Measurements from ENCODE around the gene GGT1.
"Not testable (repeated sequence)": the region's sequence is repeated elsewhere in the genome, so short reads cannot be mapped to it uniquely, and the experiment has no call there.

The GGT1 gene

GRCh38 chr22:24602847-24603769 is at the start of gene GGT1:
GGT1 (plus strand) TSS chr22:24603193; CDS start chr22:24611082, 7,889 bp downstream.
- not testable (repeated sequence) for DNase-seq

DNA sequence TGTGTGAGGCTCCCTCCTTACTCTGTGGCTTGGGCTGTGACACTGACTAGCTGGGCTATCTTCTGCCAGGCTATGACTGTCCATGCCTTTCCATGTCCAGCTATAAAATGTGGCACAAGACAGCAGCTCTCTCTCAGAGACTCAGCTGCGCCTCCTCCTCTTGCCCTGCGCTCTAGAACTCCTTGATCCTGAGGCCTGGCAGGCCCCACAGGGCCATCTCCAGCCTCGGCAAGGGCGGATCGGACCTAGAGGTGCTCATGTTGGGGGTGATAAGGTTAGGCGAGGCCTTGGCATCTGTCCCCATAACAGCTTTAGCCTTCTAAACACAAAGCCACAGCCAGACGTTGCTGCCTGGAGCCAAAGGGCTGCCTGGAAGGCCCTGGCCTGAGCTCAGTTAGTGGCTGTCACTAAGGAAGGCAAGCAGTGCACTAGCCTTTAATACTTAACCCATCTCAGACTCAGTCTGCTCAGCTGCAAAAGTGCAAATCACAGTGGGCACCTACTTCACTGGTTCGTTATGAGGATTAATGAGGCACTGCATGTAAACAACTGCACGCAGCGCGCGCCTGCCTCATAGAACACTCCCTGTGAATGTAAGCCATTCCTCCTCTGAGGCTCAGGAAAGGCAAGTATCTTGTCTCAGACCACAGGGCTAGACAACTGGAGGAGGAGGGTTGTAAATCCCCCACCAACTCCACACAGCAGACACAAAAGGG is 49.2 kb upstream of the GGT1 start:
- no peak for DNase-seq

DNA sequence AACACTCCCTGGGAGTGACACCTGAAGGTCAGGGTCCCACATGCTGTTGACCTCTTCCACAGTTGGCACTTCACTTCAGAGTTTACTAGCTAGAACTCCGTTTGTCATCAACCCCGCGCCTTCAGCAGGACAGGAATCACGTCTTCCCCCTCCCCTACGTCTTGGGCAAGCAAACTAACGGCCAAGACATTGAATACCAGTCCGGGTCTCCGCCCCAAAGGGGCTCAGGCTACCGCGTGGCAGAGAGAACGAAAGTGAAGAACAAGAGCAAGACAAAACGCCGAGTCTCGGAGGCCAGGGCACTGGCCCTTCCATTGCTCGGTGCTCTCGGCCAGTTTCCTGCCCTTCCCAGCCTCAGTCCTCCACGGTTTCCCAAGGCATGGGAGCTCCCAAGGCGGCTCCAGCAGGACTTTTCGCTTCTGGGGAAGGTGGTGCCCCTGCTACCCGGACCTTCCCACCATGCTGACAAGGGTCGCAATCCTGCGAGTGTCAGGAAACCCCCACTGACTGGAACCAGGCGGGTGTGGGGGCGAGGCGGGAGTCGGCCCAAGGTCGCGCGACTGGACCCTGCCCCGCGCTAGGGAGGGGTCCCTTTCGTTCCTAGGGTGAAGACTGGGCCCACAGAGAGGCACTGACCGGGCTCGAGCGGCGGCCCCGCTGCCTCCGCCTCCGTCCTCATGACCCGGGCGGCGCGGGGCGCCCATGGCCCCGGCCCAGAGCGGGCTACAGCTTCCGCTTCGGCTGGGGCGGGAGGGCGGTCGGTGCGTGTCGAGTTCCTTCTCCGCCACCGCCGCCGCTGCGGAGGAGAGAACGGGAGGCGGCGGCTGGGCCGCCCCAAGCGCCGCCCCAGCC is 48.5 kb upstream of the GGT1 start, which contains the start of gene GUCD1:
GUCD1 (minus strand) TSS at position 826 of the 852 bp plus-strand sequence; CDS start at position 679, 147 bp downstream.
- DNase-seq = peak; percentile 5

GRCh38 chr22:24555165-24556039 is 47.6 kb upstream of the GGT1 start, which contains the start of gene SNRPD3:
SNRPD3 (plus strand) TSS chr22:24555999; CDS start chr22:24557675, 1,676 bp downstream.
- peak; percentile 99 for DNase-seq

- DNase-seq = no peak
These were observed 43.5 kb upstream of the GGT1 start for GRCh38 chr22:24559471-24559870.

- DNase-seq = no peak
These were observed 39.7 kb upstream of the GGT1 start for GRCh38 chr22:24563246-24563645.

DNA sequence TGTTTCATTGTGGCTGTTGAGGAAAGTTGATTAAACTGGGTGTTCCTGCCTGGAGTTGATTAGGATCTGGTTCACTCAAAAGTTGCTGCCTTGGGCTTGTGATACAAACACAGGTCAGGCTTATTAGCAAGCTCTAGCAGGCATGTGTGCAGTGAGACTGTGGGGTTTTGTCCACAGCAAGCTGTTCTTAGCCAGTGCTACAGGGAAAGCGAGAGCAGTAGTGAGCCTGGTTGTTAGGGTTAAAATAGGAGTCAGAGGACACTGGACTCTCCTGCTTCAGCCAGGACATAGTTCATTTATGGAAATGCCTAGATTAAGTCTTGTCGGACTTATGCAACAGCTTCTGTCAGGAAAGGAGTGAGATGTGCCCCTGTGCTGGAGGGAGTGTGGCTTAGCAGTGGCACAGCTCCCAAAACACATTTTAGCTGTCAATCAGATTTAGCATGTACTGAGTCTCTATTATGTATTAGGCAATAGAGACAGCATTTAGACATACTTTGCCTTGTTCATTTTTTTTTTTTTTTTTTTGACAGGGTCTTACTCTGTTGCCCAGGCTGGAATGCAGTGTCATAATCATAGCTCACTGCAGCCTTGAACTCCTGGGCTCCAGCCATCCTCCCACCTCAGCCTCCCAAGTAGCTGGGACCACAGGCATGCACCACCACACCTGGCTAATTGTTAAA is 38.5 kb upstream of the GGT1 start:
- DNase-seq = no peak

- no peak for DNase-seq
These were observed 37.9 kb upstream of the GGT1 start for GRCh38 chr22:24565077-24565476.

DNA sequence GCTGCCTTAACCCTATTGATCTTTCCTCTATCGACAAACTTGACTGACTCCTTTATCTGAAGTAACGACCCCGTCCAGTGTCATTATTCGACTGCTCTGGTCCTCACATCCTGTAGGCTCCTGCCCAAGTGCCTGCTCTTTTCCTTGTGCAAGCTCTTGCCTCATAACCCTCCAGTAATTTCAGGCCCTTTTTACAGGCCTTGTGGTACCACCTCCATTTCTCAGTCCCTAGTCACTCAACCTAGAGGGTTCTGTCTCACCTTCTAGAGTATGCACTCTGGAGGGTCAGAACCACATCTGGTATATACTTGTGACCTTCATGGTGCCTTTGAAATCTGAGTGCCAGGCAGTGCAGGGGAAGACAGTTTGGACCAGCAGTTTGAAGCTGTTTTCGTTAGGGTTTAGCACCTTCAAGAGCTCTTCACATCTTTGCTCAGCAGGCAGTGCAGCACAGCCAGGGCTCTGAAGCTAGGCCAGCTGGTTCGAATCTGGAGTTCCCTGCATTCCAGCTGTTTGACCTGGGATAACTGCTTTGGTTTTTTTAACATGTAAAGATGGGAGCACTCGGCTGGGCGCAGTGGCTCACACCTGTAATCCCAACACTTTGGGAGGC is 36.0 kb upstream of the GGT1 start:
- no peak for DNase-seq

GRCh38 chr22:24567668-24568067 is 35.3 kb upstream of the GGT1 start:
- no peak for DNase-seq

DNA sequence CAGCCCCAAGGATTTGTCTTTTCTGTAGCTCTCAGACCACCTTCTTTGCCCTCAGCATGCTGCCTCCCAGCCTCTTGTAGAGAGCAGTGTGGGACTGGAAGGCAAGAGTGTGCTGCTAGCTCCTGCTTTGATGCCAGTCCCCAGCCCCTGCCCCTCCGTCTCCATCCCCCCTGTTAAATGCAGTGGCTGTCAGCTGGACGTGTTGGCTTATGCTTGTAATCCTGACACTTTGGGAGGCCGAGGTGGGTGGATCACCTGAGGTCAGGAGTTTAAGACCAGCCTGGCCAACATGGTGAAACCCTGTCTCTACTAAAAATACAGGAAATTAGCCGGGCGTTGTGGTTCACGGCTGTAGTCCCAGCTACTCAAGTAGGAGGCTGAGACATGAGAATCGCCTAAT is 31.7 kb upstream of the GGT1 start:
- DNase-seq = no peak

DNA sequence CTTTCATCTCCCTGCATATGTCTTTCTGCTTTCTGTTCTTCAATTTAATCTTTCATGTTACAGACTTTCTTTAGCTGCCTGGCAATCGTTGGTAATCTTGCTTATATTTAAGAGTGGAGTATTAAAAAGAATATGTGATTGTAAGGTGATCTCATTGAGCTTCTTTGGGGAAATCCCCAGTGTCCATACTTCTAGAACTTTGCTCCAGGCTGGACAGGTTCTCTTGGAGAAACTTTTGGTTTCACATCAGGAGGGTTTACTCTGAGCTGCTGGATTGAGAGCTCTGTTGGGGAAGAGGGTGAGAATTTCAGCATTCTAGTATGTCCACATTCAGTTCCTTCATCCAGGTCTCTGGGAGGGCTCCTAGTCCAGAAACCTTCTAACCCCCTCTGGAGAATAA is 26.2 kb upstream of the GGT1 start:
- DNase-seq = no peak

DNA sequence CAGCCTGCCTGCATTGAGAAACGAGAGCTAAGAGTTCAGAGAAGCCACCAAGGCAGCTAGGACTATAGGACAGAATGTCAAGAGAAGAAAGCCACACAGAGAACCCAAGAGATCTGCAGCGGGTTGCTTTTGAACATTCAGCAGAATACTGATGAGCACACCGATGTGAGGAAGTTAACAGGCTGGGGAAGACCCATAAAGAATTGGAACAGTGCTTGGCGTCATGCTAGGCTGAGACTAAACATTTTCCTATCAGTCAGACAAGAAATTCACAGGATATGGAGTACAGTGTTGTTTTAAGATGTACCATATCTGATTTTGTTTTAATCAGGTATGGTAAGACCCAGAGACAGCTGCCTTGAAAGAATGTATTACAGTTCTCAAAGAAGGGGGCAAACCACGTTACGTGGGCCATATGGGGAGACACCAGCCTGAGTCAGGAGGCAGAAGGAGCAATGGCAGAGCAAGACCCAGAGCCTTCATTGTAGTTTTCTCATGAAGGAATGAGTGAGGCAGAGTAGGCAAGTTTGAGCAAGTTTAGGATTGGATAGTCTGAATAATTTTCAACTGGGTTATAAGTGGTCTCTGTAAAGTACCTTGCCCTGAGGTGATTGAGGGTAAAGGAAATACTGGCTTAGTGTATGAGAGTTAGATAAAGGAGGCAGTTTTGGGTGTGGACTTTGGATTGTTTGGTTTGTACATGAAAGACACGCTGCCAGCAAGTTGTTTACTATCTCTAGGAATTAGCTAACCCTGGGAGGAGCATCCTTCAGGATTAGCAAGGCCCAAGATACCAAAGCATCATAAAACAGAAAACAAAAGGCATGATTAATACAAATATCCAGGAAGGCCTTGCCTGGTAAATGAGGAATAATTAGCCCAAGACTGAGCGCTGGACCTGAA is 24.4 kb upstream of the GGT1 start:
- no peak for DNase-seq

- no peak for DNase-seq
These were observed 23.8 kb upstream of the GGT1 start for GRCh38 chr22:24579258-24579601.

DNA sequence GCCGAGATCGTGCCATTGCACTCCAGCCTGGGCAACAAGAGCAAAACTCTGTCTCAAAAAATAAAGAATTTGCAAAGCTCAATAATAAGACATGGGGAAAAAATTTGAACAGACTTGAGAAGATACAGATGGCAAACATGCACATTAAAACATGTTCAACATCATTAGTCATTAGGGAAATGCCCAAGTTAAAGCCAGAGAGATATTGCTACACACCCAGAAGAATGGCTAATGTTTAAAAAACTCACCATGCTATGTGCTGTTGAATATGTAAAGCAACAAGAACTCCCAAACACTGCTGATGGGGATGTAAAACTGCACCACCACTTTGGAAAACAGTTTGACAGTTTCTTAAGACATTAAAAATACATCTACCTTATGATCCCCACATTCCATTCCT is 22.7 kb upstream of the GGT1 start:
- DNase-seq = no peak

GRCh38 chr22:24582056-24582814 is 20.8 kb upstream of the GGT1 start:
- no peak for DNase-seq

DNA sequence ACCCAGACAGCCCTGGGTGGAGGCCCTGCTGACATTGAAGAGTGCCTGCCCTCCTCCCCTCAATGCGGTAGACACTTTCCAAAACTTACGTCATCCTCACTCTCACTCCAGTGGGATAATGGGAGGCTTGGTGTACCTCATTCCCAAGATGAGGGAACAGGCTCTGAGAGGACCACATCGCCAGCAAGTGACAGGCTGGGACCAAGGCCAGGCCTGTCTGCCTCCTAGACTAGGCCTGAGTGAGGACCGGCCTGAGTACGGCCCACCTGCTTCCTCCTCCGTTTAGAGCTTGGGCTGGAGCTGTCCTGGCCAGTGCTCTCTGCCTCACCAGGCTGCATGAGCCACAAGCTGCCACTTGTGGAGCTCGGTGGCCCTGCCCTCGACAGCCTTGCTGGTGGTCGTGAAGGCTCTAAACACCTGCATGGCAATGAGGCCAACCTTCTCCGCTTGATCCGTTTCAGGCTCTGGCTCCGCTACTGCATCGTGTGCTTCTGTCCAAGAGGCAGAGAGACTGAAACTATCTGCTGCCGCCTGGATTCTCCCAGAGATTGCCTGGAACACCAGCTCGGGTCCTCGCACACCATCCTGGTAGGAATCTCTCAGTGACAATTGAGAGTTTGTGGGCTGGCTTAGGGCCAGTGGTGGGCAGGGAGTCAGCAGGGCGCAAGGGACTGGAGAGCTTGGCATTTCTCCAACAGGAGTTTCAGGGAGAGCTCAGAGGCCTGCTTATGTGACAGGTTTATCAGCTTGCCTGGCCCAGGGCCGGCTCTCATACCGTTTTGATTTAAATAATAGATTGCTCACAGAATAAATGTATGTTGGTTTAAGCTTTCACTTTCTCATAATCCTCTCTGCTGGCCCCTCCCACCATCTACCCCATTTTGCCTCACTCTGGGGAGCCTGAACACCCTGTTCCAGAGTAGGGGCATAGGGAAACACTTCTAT is 19.5 kb upstream of the GGT1 start:
- no peak for DNase-seq
